ENCODE measurements around the gene ATP9A. TPM values are rescaled to one million over a fixed set of nuclear protein-coding genes. Genes with fewer than 3 reads are reported as not detected.

The ATP9A gene
- total and polyA plus RNA-seq, 2 of the 4 experiments (the other 2 are of a cell fraction) = 10.6 to 22.4 TPM

GRCh38 chr20:51710361-51710894, 57.8 kb downstream of the ATP9A start:
- POLR2A ChIA-PET (ENCODE audit: unreplicated experiment) = no interaction called here

More at GRCh38 chr20:51710361-51710894, 57.8 kb downstream of the ATP9A start:
- Histone ChIP-seq H4K91ac (ENCODE audit: insufficient read depth, low read depth, low read length) (no peak overlapping the region), H4K8ac (ENCODE audit: low read depth in 2 of 2, low read length in 2 of 2) (no peak overlapping the region), H2BK5ac (ENCODE audit: low read depth, low read length, poor library complexity, severe bottlenecking) (no peak overlapping the region), H3K9ac (ENCODE audit: low read depth, low read length) (no peak overlapping the region), H2AK9ac (replicated peaks; ENCODE audit: low read depth, low read length, poor library complexity) (no peak overlapping the region), H2BK15ac (ENCODE audit: low read depth, low read length) (no peak overlapping the region), H3K4me1 (ENCODE audit: control insufficient read depth, insufficient read depth, low read length) (peaks cover 3% of the 10 kb centered on the region; the same call in 1 of the 2 replicates), H3K9me3 (ENCODE audit: control insufficient read depth, insufficient read depth, low read length) (no peaks in the 10 kb centered on the region), H3K27ac (ENCODE audit: insufficient read depth, low read length) (no peak overlapping the region), H3K9me1 (ENCODE audit: insufficient read depth, low read length) (peaks cover 5% of the 10 kb centered on the region), H3K4ac (ENCODE audit: low read depth, low read length) (no peak overlapping the region), H4K20me1 (ENCODE audit: insufficient read depth, low read length) (no peaks in the 10 kb centered on the region), H3K79me1 (ENCODE audit: low read depth in 1 of 2, low read length in 2 of 2) (peaks cover 0 to 20% of the 10 kb centered on the region in 2 experiments; a peak in 3 of 4 replicates), H4K5ac (ENCODE audit: low read depth, low read length) (no peak overlapping the region), H3K14ac (replicated peaks; ENCODE audit: low read depth, low read length) (no peak overlapping the region), H2AFZ (replicated peaks; ENCODE audit: low read length, poor library complexity) (no peak overlapping the region), H2AK5ac (ENCODE audit: low read depth, low read length) (no peak overlapping the region), H3K36me3 (ENCODE audit: control insufficient read depth, insufficient read depth, low read length) (peaks cover 1% of the 10 kb centered on the region), H2BK120ac (ENCODE audit: low read depth, low read length) (no peak overlapping the region), H3K56ac (ENCODE audit: extremely low read depth, insufficient read depth, low read length) (no peak overlapping the region), H2BK20ac (ENCODE audit: low read depth, low read length) (no peak overlapping the region), H3K18ac (ENCODE audit: low read depth, low read length) (no peak overlapping the region), H3K27me3 (ENCODE audit: control insufficient read depth, insufficient read depth, low read length) (no peaks in the 10 kb centered on the region), H3K23ac (ENCODE audit: low read depth, low read length) (no peak overlapping the region), H3K4me2 (ENCODE audit: low read depth, low read length) (no peak overlapping the region), H3K4me3 (ENCODE audit: insufficient read depth, low read depth, low read length) (no peak overlapping the region)
- CTCF ChIA-PET = interaction anchor here (1.0 kb wide), 1 partner anchor 9 kb away, joined by 3 read pairs; no protein-coding TSS in a partner anchor
- BruUV-seq (replicated peaks) = no TSS peak
- TF ChIP-seq RCOR1 (IDR thresholded peaks at IDR 0.05; ENCODE audit: insufficient replicate concordance, low read length) = no peak
- TF ChIP-seq CHD1 (IDR thresholded peaks at IDR 0.05; ENCODE audit: low read depth, low read length) = no peak
- TF ChIP-seq MXI1 (IDR thresholded peaks at IDR 0.05; ENCODE audit: borderline replicate concordance, low read depth, low read length) = no peak
- no peak for TF ChIP-seq RAD21 (IDR thresholded peaks at IDR 0.05; ENCODE audit: low read length)
- TF ChIP-seq, protein P1, sequence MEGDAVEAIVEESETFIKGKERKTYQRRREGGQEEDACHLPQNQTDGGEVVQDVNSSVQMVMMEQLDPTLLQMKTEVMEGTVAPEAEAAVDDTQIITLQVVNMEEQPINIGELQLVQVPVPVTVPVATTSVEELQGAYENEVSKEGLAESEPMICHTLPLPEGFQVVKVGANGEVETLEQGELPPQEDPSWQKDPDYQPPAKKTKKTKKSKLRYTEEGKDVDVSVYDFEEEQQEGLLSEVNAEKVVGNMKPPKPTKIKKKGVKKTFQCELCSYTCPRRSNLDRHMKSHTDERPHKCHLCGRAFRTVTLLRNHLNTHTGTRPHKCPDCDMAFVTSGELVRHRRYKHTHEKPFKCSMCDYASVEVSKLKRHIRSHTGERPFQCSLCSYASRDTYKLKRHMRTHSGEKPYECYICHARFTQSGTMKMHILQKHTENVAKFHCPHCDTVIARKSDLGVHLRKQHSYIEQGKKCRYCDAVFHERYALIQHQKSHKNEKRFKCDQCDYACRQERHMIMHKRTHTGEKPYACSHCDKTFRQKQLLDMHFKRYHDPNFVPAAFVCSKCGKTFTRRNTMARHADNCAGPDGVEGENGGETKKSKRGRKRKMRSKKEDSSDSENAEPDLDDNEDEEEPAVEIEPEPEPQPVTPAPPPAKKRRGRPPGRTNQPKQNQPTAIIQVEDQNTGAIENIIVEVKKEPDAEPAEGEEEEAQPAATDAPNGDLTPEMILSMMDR (conservative IDR thresholded peaks at IDR 0.05; ENCODE audit: low read depth, low read length) = no peak
- TF ChIP-seq NFE2L2 (IDR thresholded peaks at IDR 0.05; ENCODE audit: low read depth, low read length) = no peak
- TF ChIP-seq RFX5 (IDR thresholded peaks at IDR 0.05; ENCODE audit: low read depth, low read length) = no peak
- no peak for TF ChIP-seq BHLHE40 (IDR thresholded peaks at IDR 0.05; ENCODE audit: low read depth, low read length)
- no peak for TF ChIP-seq SMC3 (IDR thresholded peaks at IDR 0.05; ENCODE audit: low read depth, low read length)
- TF ChIP-seq FOS (IDR thresholded peaks at IDR 0.05; ENCODE audit: low read depth, low read length) = no peak
- ATAC-seq (ENCODE audit: low read depth) = no peak
- in situ Hi-C loops (cut with MboI; ENCODE audit: low sequenced_read_pairs) (no loop called here), dilution Hi-C loops (cut with HindIII; ENCODE audit: low sequenced_read_pairs, unreplicated experiment) (no loop called here), intact Hi-C loops (cut with micrococcal nuclease) (no loop called here)
- 51% methylated on average over 4 of the region's 10 CpGs; no CpG with 5 or more reads in 1 of the 2 experiments for WGBS, 2 experiments (ENCODE audit: extremely low coverage in 2 of 2, insufficient read length in 1 of 2)
- no peak for DNase-seq
